ENCODE data around the gene SELENOS. TPM values are rescaled to one million over a fixed set of nuclear protein-coding genes. Genes with fewer than 3 reads are reported as not detected.
"Not testable (repeated sequence)": the region's sequence is repeated elsewhere in the genome, so short reads cannot be mapped to it uniquely, and the experiment has no call there.

The SELENOS gene
- polyA plus RNA-seq, 3 donors, result 70.8 to 71.8 (median 71.0) TPM

GRCh38 chr15:101310508-101310907 lies 33.2 kb upstream of the SELENOS start:
- DNase-seq (ENCODE audit: low read depth in 3 of 3, low spot score in 2 of 3), result no peak

- no peak for DNase-seq (ENCODE audit: low read depth in 3 of 3, low spot score in 2 of 3)
Measured at GRCh38 chr15:101310161-101310480, 32.8 kb upstream of the SELENOS start.

GRCh38 chr15:101309436-101310160 lies 32.3 kb upstream of the SELENOS start:
- DNase-seq (ENCODE audit: low read depth in 3 of 3, low spot score in 2 of 3), result no peak

GRCh38 chr15:101308604-101309435 lies 31.5 kb upstream of the SELENOS start:
- no peak for DNase-seq (ENCODE audit: low read depth in 3 of 3, low spot score in 2 of 3)

- DNase-seq (ENCODE audit: low read depth in 3 of 3, low spot score in 2 of 3), result no peak
Measured at GRCh38 chr15:101307897-101308603, 30.8 kb upstream of the SELENOS start.

GRCh38 chr15:101307048-101307896 lies 30.0 kb upstream of the SELENOS start:
- DNase-seq (ENCODE audit: low read depth in 3 of 3, low spot score in 2 of 3), result no peak

GRCh38 chr15:101306341-101307047 lies 29.2 kb upstream of the SELENOS start:
- DNase-seq (ENCODE audit: low read depth in 3 of 3, low spot score in 2 of 3), result no peak

GRCh38 chr15:101305820-101306255 lies 28.6 kb upstream of the SELENOS start:
- no peak for DNase-seq (ENCODE audit: low read depth in 3 of 3, low spot score in 2 of 3)

GRCh38 chr15:101303408-101303807 lies 26.1 kb upstream of the SELENOS start:
- DNase-seq (ENCODE audit: low read depth in 3 of 3, low spot score in 2 of 3), result no peak

GRCh38 chr15:101296418-101297405 lies 19.4 kb upstream of the SELENOS start:
- DNase-seq (ENCODE audit: low read depth in 3 of 3, low spot score in 2 of 3), result no peak

GRCh38 chr15:101295607-101296161 lies 18.4 kb upstream of the SELENOS start:
- DNase-seq (ENCODE audit: low read depth in 3 of 3, low spot score in 2 of 3), result no peak

GRCh38 chr15:101294731-101295606 lies 17.7 kb upstream of the SELENOS start, which contains the start of gene SNRPA1:
SNRPA1 (minus strand) TSS chr15:101295248; CDS start chr15:101295178, 70 bp downstream.
- DNase-seq (ENCODE audit: low read depth in 3 of 3, low spot score in 2 of 3), result peak; percentile 72 to 91 (median 85)

- DNase-seq (ENCODE audit: low read depth in 3 of 3, low spot score in 2 of 3), result no peak
Measured at GRCh38 chr15:101293122-101293521, 15.8 kb upstream of the SELENOS start.

GRCh38 chr15:101288905-101289513 lies 11.7 kb upstream of the SELENOS start:
- no peak for DNase-seq (ENCODE audit: low read depth in 3 of 3, low spot score in 2 of 3)

- not testable (repeated sequence) for DNase-seq (ENCODE audit: low read depth in 3 of 3, low spot score in 2 of 3)
Measured at GRCh38 chr15:101287342-101287741, 10.1 kb upstream of the SELENOS start.

GRCh38 chr15:101286471-101287114 lies 9.3 kb upstream of the SELENOS start:
- no peak for DNase-seq (ENCODE audit: low read depth in 3 of 3, low spot score in 2 of 3)
